ENCODE measurements around the gene LRRTM3.

DNA sequence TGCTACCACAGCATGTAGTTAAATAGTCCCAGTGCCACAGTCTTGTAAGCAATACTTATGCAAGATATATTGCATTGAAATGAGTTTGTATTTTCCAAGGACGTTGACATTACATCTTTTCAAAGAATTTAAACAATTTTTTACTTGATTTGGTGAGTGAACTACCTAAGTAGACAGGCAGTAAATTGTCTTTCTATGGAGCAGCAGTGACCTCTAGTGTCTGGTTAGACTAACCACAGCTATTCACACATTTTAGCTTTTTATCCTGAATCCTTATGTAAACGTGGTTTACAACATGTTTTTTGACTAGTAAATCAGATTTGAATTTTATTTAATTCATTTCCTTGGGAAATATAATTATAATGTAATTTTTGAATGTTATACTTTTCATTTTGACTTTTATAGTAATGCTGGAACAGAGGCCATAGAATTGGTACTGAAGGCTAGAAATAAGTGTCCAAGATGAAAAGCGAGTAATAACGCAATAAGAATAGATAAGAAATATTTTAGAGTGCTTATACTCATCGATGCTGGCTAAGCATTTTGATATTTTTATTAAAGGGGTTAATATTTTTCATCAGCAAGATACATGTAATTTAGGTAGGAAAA is 5.6 kb downstream of the LRRTM3 start:
- TF ChIP-seq CTCF (IDR thresholded peaks at IDR 0.05) (peak; percentile 54 to 86 (median 76)), POLR2A (IDR thresholded peaks at IDR 0.05) (no peak)

Measured in heart left ventricle (tissue), 13 donors.